Hematopoietic multipotent progenitor cell (in vitro differentiated cells): ENCODE results near the gene SETD1B. TPM values are rescaled to one million over a fixed set of nuclear protein-coding genes. Genes with fewer than 3 reads are reported as not detected.

ENCODE experiments used
- small RNA-seq: library from RNA; depleted of rRNA; stranded (forward); fragments of <200 nt; gene quantifications from one replicate; pipeline ENCODE3, GENCODE V24; 2012
- total RNA-seq: library from RNA; depleted of rRNA; stranded (reverse); fragments of >200 nt; gene quantifications from one replicate; pipeline ENCODE4 v1.2.3, GENCODE V29; 2012

The SETD1B gene
- total RNA-seq, 1 donor = 14.3 TPM

Small RNA genes lying within 50 kb of the gene (small RNA-seq; reads per million reads assigned to genes)
- not detected for gene AC069503.3

Other genes starting within 250 kb of the SETD1B start
- gene KDM2B, start 223.0 kb upstream of the SETD1B start, total RNA-seq = 65.2 TPM
- gene ORAI1, start 177.5 kb upstream of the SETD1B start, total RNA-seq = 93.7 TPM
- gene MORN3, start 134.4 kb upstream of the SETD1B start, total RNA-seq = 0.54 TPM
- 7.8 TPM for gene TMEM120B, start 91.3 kb upstream of the SETD1B start, total RNA-seq
- gene RHOF, start 10.3 kb upstream of the SETD1B start, total RNA-seq = 74.3 TPM
- gene HPD, start 54.9 kb downstream of the SETD1B start, total RNA-seq = not detected
- 39.3 TPM for gene PSMD9, start 84.8 kb downstream of the SETD1B start, total RNA-seq
- gene CFAP251, start 114.6 kb downstream of the SETD1B start, total RNA-seq = 1.1 TPM
- gene BCL7A, start 217.9 kb downstream of the SETD1B start, total RNA-seq = 38.8 TPM